Measurements from ENCODE around the gene KCNK15. TPM values are rescaled to one million over a fixed set of nuclear protein-coding genes. Genes with fewer than 3 reads are reported as not detected.

Gene KCNK15
- polyA plus RNA-seq, 1 donor (not counting 4 experiments of a cell fraction or from before 2014, with no cell fraction given): not detected

GRCh38 chr20:44771172-44771535 lies 25.5 kb downstream of the KCNK15 start:
- DNase-seq (ENCODE audit: low read depth, low spot score) (no peak), FAIRE-seq (no peak)
- H2AFZ ChIP-seq (ENCODE audit: control insufficient read depth, low read length): no peak overlapping the region
- no peaks in the 10 kb centered on the region for H3K9me1 ChIP-seq (ENCODE audit: control insufficient read depth, extremely low read depth, insufficient read depth, low read length)
- H3K27me3 ChIP-seq (ENCODE audit: control insufficient read depth, extremely low read depth, insufficient read depth, low read length): peaks cover 22% of the 10 kb centered on the region
- no peak overlapping the region for H3K4me3 ChIP-seq (ENCODE audit: control insufficient read depth in 2 of 3, extremely low read depth in 1 of 3, insufficient read depth in 2 of 3, low read depth in 1 of 3, low read length in 3 of 3)
- TF ChIP-seq CTCF (optimal IDR thresholded peaks at IDR 0.05 in 1 of 3, IDR thresholded peaks at IDR 0.05 in 1 of 3, conservative IDR thresholded peaks at IDR 0.05 in 1 of 3; ENCODE audit: extremely low read depth in 1 of 3, insufficient read depth in 2 of 3, low read length in 3 of 3) (no peak), EZH2 (IDR thresholded peaks at IDR 0.05; ENCODE audit: low read length) (no peak)
- no peaks in the 10 kb centered on the region for H3K9me3 ChIP-seq (ENCODE audit: control insufficient read depth, low read depth, low read length)
- H3K79me2 ChIP-seq (ENCODE audit: control insufficient read depth, insufficient read depth, low read length): no peaks in the 10 kb centered on the region
- H4K20me1 ChIP-seq (ENCODE audit: control insufficient read depth, extremely low read depth, insufficient read depth, low read length): no peaks in the 10 kb centered on the region
- H3K4me1 ChIP-seq (ENCODE audit: control insufficient read depth, extremely low read depth, insufficient read depth, low read length): peaks cover 9% of the 10 kb centered on the region
- no peaks in the 10 kb centered on the region for H3K36me3 ChIP-seq (ENCODE audit: control insufficient read depth in 2 of 2, extremely low read depth in 1 of 2, insufficient read depth in 2 of 2, low read length in 2 of 2)
- no peak overlapping the region for H3K9ac ChIP-seq (ENCODE audit: control insufficient read depth, extremely low read depth, insufficient read depth, low read length)
- dilution Hi-C loops (cut with MboI; ENCODE audit: extremely low pct_ligation_motif_present, low sequenced_read_pairs): loop anchor here (25.0 kb wide), 1 partner anchor 91 kb away; no protein-coding TSS in a partner anchor
- no peak overlapping the region for H3K27ac ChIP-seq (ENCODE audit: control insufficient read depth, insufficient read depth, low read length)
- H3K4me2 ChIP-seq (ENCODE audit: control insufficient read depth, extremely low read depth, insufficient read depth, low read depth, low read length): no peak overlapping the region

- dilution Hi-C loops (cut with MboI; ENCODE audit: extremely low pct_ligation_motif_present, low sequenced_read_pairs): loop anchor here (25.0 kb wide), 1 partner anchor 90 kb away; no protein-coding TSS in a partner anchor
- no peak overlapping the region for H3K9ac ChIP-seq (ENCODE audit: control insufficient read depth, extremely low read depth, insufficient read depth, low read length)
- no peak overlapping the region for H2AFZ ChIP-seq (ENCODE audit: control insufficient read depth, low read length)
- peaks cover 22% of the 10 kb centered on the region for H3K27me3 ChIP-seq (ENCODE audit: control insufficient read depth, extremely low read depth, insufficient read depth, low read length)
- H3K27ac ChIP-seq (ENCODE audit: control insufficient read depth, insufficient read depth, low read length): no peak overlapping the region
- peaks cover 9% of the 10 kb centered on the region for H3K4me1 ChIP-seq (ENCODE audit: control insufficient read depth, extremely low read depth, insufficient read depth, low read length)
- H3K4me2 ChIP-seq (ENCODE audit: control insufficient read depth, extremely low read depth, insufficient read depth, low read depth, low read length): no peak overlapping the region
- no peaks in the 10 kb centered on the region for H3K9me3 ChIP-seq (ENCODE audit: control insufficient read depth, low read depth, low read length)
- H3K36me3 ChIP-seq (ENCODE audit: control insufficient read depth in 2 of 2, extremely low read depth in 1 of 2, insufficient read depth in 2 of 2, low read length in 2 of 2): no peaks in the 10 kb centered on the region
- TF ChIP-seq EZH2 (IDR thresholded peaks at IDR 0.05; ENCODE audit: low read length): no peak
- TF ChIP-seq CTCF (optimal IDR thresholded peaks at IDR 0.05 in 1 of 3, IDR thresholded peaks at IDR 0.05 in 1 of 3, conservative IDR thresholded peaks at IDR 0.05 in 1 of 3; ENCODE audit: extremely low read depth in 1 of 3, insufficient read depth in 2 of 3, low read length in 3 of 3): no peak
- H3K79me2 ChIP-seq (ENCODE audit: control insufficient read depth, insufficient read depth, low read length): no peaks in the 10 kb centered on the region
- no peak for DNase-seq (ENCODE audit: low read depth, low spot score)
- H3K9me1 ChIP-seq (ENCODE audit: control insufficient read depth, extremely low read depth, insufficient read depth, low read length): no peaks in the 10 kb centered on the region
- no peak for FAIRE-seq
- H4K20me1 ChIP-seq (ENCODE audit: control insufficient read depth, extremely low read depth, insufficient read depth, low read length): no peaks in the 10 kb centered on the region
- no peak overlapping the region for H3K4me3 ChIP-seq (ENCODE audit: control insufficient read depth in 2 of 3, extremely low read depth in 1 of 3, insufficient read depth in 2 of 3, low read depth in 1 of 3, low read length in 3 of 3)
Measured at GRCh38 chr20:44772636-44773035, 27.0 kb downstream of the KCNK15 start.

Data from keratinocyte (primary cell).